IPS-18c (cell line): Measurements from ENCODE around the gene MDFIC.

Experiments
- H3K4me3 ChIP-seq: 2 replicates; pipeline ENCODE4 v1.7.0; 2013; ENCODE audit warnings: low read depth, mild to moderate bottlenecking, low read length, moderate library complexity; ENCODE audit not compliant: insufficient read depth
- H3K9me3 ChIP-seq: one replicate; pipeline ENCODE4 v1.6.1; 2013; ENCODE audit warnings: mild to moderate bottlenecking, low read length, moderate library complexity; ENCODE audit not compliant: control insufficient read depth, insufficient read depth

Gene MDFIC

DNA sequence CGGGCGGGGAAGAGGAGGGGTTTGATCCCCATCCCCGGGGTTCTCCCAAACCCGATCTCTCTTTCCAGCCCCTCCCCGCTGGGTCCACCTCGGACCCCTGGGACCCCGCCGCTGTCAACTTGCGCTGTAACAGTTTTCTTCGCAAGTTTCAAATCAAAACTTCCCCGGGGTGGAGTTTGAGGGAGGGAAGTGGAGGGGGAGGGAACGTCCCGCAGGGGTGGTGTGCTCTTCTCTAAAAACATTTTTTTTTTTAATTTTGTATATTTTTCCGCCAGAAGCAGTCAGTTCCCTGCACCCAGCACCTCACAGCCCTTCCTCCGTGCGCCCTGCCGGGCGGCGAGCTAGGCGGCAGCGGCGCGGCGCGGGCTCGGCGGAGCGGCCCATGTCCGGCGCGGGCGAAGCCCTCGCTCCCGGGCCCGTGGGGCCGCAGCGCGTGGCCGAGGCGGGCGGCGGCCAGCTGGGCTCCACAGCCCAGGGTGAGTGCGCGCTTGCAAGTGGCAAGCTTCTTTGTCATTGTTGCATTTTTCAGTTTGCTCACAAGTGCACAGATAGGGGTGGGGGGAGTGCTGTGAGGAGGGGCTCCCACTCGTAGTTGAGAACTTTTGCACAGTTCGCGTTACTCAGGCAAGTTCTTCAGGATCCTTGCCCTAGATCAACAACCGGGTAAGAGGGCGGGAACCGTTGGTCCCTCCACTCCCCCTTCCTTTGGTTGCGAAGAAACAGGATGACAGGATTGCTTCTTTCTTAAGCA, 933 bp downstream of the MDFIC start:
- Histone ChIP-seq H3K9me3 (no peaks in the 10 kb centered on the region), H3K4me3 (peak overlapping the region; percentile 76)

- Histone ChIP-seq H3K4me3 (peak overlapping the region; percentile 76), H3K9me3 (no peaks in the 10 kb centered on the region)
These were observed 1.5 kb downstream of the MDFIC start for GRCh38 chr7:114923403-114923713.

- no peak overlapping the region for H3K4me3 ChIP-seq
- no peaks in the 10 kb centered on the region for H3K9me3 ChIP-seq
These were observed 2.3 kb downstream of the MDFIC start for GRCh38 chr7:114924038-114924712.

DNA sequence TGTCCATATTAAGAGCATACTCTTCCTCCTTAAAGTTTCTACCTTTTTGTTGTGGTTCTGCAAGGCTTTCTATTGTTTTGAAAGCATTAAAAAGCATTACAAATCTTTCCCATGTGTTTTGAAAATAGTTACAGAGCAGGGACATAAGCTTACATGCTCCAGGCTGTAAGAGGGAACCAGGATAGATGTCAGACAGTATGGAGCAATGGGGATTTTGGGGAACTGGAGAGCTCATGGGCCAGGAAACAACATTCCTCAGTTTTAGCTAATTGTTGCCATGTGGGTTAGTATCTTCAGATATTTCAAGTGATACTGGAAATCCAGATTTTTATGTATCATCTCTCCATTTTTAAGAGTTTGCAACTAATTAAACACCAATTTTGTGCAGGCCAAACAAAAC, 3.5 kb downstream of the MDFIC start:
- Histone ChIP-seq H3K4me3 (no peak overlapping the region), H3K9me3 (no peaks in the 10 kb centered on the region)

DNA sequence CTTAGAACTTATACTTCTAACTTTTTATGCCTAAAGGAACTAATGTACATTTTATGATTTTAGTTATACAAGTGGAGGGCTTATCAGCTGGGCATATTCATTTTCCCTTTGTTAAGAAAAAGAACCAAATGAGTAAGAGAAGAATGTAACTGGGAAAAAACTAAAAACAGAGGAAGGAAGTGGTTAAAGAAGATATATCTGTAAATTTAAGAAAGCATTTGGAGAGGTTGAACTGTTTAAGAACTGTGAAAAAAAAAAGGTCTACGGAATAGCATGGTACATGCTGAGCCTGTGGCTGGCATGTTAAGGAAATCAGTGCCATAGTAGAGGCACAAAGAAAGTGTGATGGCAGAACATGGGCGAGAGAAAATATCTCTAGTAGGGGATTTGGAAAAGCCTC, 6.2 kb downstream of the MDFIC start:
- no peak overlapping the region for H3K4me3 ChIP-seq
- H3K9me3 ChIP-seq = no peaks in the 10 kb centered on the region

- Histone ChIP-seq H3K9me3 (no peaks in the 10 kb centered on the region), H3K4me3 (no peak overlapping the region)
These were observed 7.7 kb downstream of the MDFIC start for GRCh38 chr7:114929570-114929969.

DNA sequence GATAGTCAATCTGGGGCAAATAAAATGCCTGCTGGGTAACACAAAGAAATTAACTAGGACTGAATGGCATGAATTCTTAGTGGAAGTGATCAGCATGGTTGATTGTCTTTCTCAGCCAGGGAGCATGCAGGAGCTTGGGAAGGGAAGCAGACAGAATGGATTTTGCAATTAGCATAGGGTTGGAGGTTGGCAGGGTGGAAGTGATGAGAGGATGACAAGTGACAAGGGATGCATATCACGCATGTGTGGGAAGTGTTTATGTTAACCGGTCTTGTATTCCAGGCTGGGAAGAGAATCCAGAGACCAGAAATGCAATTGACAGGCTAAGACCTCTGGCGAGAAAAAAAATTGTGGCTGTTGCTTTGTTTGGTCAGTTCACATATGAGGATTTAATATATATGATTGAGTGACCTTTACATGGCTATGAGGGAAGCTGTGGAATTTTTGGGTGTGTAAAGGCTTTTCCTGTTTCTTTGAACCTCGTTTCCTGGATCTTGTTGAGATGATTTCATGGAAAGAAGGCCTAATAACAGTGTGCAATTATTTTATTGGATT, 8.3 kb downstream of the MDFIC start:
- no peaks in the 10 kb centered on the region for H3K9me3 ChIP-seq
- H3K4me3 ChIP-seq = no peak overlapping the region

GRCh38 chr7:114930829-114931655, 9.1 kb downstream of the MDFIC start:
- no peaks in the 10 kb centered on the region for H3K9me3 ChIP-seq
- no peak overlapping the region for H3K4me3 ChIP-seq

DNA sequence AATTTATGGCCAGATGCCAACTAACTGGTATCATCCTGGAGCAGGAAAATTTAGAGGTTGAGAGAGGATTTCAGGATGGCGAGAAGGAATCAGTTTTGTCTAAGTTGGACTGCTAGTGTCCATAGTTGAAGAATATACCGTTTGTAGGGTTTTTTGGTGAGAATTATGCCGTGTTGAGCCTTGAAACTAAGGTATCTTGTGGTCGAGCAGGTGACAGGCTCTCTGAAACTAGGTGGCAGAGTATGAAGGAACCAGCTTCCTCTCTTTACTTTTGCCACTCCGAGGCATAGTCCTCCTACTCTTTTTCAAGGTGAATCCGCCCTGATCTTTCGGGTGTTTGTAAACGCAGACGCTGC, 9.7 kb downstream of the MDFIC start:
- no peaks in the 10 kb centered on the region for H3K9me3 ChIP-seq
- H3K4me3 ChIP-seq = no peak overlapping the region

DNA sequence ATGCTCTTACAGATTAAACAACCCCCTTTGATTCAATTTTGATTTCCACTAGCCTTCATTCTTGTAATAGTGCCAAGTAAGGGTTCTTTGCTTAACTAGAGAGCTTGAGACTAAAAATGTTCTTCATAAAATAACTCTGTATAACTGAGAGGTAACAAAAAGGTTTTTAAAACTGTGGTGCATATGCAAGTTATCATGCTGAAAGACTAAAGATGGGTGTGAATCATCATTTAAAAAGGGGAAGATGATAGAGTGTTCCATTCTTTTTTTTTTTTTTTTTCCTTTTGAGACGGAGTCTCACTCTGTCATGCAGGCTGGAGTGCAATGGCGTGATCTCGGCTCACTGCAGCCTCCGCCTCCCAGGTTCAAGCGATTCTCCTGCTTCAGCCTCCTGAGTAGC, 11.1 kb downstream of the MDFIC start:
- no peak overlapping the region for H3K4me3 ChIP-seq
- no peaks in the 10 kb centered on the region for H3K9me3 ChIP-seq

- Histone ChIP-seq H3K4me3 (no peak overlapping the region), H3K9me3 (no peaks in the 10 kb centered on the region)
These were observed 11.8 kb downstream of the MDFIC start for GRCh38 chr7:114933658-114934057.

- H3K9me3 ChIP-seq = no peaks in the 10 kb centered on the region
- no peak overlapping the region for H3K4me3 ChIP-seq
These were observed 12.2 kb downstream of the MDFIC start for GRCh38 chr7:114934086-114934485.

DNA sequence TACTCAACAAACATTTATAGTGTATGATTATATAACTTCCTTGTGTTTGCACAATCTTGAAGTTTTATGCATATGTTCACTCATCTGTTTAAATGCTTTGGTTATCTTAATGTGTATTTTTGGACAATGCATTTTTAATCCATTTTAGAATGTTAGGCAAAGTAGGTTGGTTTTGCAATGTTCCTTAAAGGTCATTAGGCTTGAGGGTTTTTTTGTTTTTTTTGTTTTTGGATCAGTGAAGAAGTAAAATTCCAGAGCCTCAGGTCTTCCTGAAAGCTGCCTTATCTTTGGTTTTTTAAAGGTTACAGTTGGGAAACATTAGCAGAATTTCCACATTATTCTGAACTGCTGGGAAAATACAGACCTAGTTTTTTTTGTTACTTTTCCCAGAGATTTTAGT, 12.8 kb downstream of the MDFIC start:
- no peaks in the 10 kb centered on the region for H3K9me3 ChIP-seq
- H3K4me3 ChIP-seq = no peak overlapping the region

DNA sequence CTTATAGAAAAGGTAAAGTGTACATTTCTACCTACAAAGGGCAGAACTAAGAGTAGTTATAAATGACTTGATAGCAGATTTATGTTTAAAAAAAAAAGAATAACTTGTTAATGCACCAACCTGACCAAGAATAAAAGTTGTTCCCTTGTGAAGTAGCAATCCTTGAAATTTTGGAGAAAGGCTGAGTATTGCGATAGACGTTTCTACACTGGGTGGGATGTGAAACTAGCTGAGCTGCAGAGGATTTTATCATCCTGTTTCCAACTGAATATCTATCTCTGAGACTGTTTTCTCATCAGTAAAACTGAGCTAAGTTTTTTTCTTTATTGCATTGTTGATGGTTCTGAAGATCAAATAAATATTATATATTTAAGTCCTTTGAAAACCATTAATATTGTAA, 14.6 kb downstream of the MDFIC start:
- no peak overlapping the region for H3K4me3 ChIP-seq
- no peaks in the 10 kb centered on the region for H3K9me3 ChIP-seq

DNA sequence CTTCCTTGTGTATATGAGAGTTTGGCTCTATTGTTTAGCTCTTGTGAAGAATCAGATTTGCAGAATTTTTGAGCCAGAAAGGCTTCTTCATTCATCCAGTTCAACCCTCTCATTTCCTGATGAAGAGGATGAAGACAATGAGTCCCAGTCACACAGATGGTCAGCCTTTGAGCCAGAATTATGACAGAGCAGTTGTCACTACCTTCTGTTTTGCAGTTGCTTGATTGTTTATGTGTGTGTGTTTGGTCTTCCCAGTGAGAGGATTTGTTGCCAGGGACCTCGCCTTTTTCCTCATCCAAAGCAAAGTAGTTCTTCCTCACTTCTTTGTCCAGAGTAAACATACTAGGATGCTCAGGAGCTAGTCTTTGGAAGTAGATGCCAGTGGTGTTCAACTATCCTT, 15.6 kb downstream of the MDFIC start:
- no peaks in the 10 kb centered on the region for H3K9me3 ChIP-seq
- H3K4me3 ChIP-seq = no peak overlapping the region

GRCh38 chr7:114938785-114939184, 16.9 kb downstream of the MDFIC start:
- no peak overlapping the region for H3K4me3 ChIP-seq
- no peaks in the 10 kb centered on the region for H3K9me3 ChIP-seq

DNA sequence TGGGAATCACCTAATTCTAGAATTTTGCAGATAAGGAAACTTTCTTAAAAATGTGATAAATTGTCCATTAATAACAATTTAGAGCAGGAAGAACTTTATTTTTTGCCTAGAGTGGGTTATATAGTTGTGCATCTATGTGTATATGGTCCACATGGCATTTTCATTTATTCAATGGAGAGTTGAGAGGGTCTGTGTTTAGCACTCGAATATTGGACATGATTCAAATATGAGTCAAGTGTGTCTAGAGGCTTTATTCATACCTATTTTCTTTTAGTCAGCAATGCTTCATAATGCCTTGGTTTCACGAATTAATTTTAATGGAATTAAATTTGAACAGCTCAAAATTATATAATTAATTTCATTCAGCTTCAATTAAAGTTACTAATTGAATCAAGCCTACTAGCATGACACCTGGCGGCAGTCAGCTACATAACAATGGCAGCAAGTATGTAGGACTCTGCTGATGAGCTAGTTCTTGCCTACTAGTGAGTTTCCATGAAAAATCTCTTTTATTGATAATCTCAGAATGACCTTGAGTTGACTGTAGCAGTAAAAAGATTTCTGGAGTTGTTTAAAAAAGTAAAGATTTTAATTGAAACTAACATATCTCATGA, 17.7 kb downstream of the MDFIC start:
- Histone ChIP-seq H3K9me3 (no peaks in the 10 kb centered on the region), H3K4me3 (no peak overlapping the region)

GRCh38 chr7:114940220-114940619, 18.3 kb downstream of the MDFIC start:
- Histone ChIP-seq H3K4me3 (no peak overlapping the region), H3K9me3 (no peaks in the 10 kb centered on the region)
